Uterus (tissue), 4 donors: Measurements from ENCODE around the gene PITPNM2. TPM values are rescaled to one million over a fixed set of nuclear protein-coding genes. Genes with fewer than 3 reads are reported as not detected.

Experiments
- DNase-seq, 2 donors: peaks; one replicate each; pipeline ENCODE4 v3.0.0-alpha.2; 2019 to 2020
- H3K27ac ChIP-seq, 2 donors: fragments of 200-600 bp; sonication (generic); 1 replicate in 1 of 2; 2 replicates in 1 of 2; pipeline ENCODE4 v1.5.1; 2016 to 2018
- H3K27me3 ChIP-seq, 2 donors: fragments of 200-600 bp; sonication (generic); one replicate each; pipeline ENCODE4 v1.5.1; 2018 to 2019; ENCODE audit warnings: control low read depth in 1 of 2
- H3K36me3 ChIP-seq, 2 donors: fragments of 200-600 bp; sonication (generic); one replicate each; pipeline ENCODE4 v1.5.1; 2019; ENCODE audit warnings: control low read depth in 1 of 2
- H3K4me1 ChIP-seq, 2 donors: fragments of 200-600 bp; sonication (generic); one replicate each; pipeline ENCODE4 v1.5.1; 2018 to 2019; ENCODE audit warnings: control low read depth in 1 of 2
- H3K4me3 ChIP-seq, 2 donors: fragments of 200-600 bp; sonication (generic); 1 replicate in 1 of 2; 2 replicates in 1 of 2; pipeline ENCODE4 v1.5.1; 2018 to 2019; ENCODE audit warnings: mild to moderate bottlenecking in 1 of 2
- H3K9me3 ChIP-seq, 2 donors: fragments of 200-600 bp; sonication (generic); one replicate each; pipeline ENCODE4 v1.5.1; 2019; ENCODE audit warnings: control low read depth in 1 of 2
- CTCF ChIP-seq, 4 experiments: fragments of 200-600 bp in 2 of 4; fragments of 450-650 bp in 2 of 4; sonication (generic) in 2 of 4; IDR thresholded peaks; one replicate each; pipeline ENCODE4 v1.5.1; 2016 to 2019; ENCODE audit warnings: antibody characterized with exemption in 4 of 4, mild to moderate bottlenecking in 2 of 4, moderate library complexity in 1 of 4
- POLR2A ChIP-seq, 2 donors: fragments of 450-650 bp; IDR thresholded peaks; one replicate each; pipeline ENCODE4 v1.6.1; 2016; ENCODE audit warnings: antibody characterized with exemption in 2 of 2, mild to moderate bottlenecking in 1 of 2, moderate library complexity in 1 of 2
- intact Hi-C: fragments of 100-400 bp; cut with DNase I; formaldehyde crosslinking; loops from one replicate; pipeline ENCODE4 v1.15.1; 2023; ENCODE audit warnings: low total_unique reads
- total RNA-seq, 4 donors: library from RNA; depleted of rRNA in 3 of 4; stranded (reverse); fragments of >200 nt in 3 of 4; gene quantifications; one replicate each; pipeline versions ENCODE4 v1.1.0 to v1.2.4, GENCODE V29; 2014 to 2023
- donor health status: DM: yes; HTN: yes; CAD: no.

The PITPNM2 gene
- total RNA-seq, 4 donors from 2014 or later: 0.59 to 35.1 (median 4.2) TPM

GRCh38 chr12:123171967-123172366, 21.1 kb upstream of the PITPNM2 start:
- intact Hi-C loops: no loop called here
- Histone ChIP-seq H3K27me3 (no peaks in the 10 kb centered on the region), H3K4me1 (no peaks in the 10 kb centered on the region), H3K4me3 (no peak overlapping the region), H3K27ac (no peak overlapping the region), H3K36me3 (no peaks in the 10 kb centered on the region), H3K9me3 (no peaks in the 10 kb centered on the region)
- DNase-seq: no peak
- TF ChIP-seq CTCF (IDR thresholded peaks at IDR 0.05) (no peak), POLR2A (IDR thresholded peaks at IDR 0.05) (no peak)

DNA sequence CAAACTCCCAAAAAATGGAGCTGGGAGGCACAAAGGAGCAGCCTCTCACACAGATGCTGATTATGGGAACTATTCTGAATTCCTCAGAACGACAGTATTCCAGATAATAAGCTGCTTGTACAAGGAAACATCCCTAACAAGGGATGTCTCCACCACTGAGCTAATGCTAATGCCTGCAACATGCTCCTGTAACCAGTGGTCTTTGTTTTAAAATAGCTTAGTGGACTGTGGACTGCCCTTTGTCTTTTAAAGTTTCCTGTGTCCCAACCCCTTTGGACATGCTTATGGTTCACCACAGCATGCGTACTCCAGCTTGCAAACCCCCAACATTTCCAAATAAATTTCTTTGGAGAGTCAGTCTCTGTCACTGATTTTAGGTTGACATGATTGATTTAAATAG, 16.4 kb upstream of the PITPNM2 start:
- no peaks in the 10 kb centered on the region for H3K36me3 ChIP-seq
- no peaks in the 10 kb centered on the region for H3K9me3 ChIP-seq
- intact Hi-C loops: no loop called here

GRCh38 chr12:123165537-123165936, 14.6 kb upstream of the PITPNM2 start:
- Histone ChIP-seq H3K27me3 (no peaks in the 10 kb centered on the region), H3K27ac (no peak overlapping the region), H3K36me3 (no peaks in the 10 kb centered on the region), H3K4me3 (no peak overlapping the region), H3K4me1 (no peaks in the 10 kb centered on the region), H3K9me3 (no peaks in the 10 kb centered on the region)
- intact Hi-C loops: no loop called here
- no peak for TF ChIP-seq CTCF (IDR thresholded peaks at IDR 0.05)
- no peak for TF ChIP-seq POLR2A (IDR thresholded peaks at IDR 0.05)
- DNase-seq: no peak

More for the DNA sequence above, 16.4 kb upstream of the PITPNM2 start:
- Histone ChIP-seq H3K27ac (no peak overlapping the region), H3K27me3 (no peaks in the 10 kb centered on the region), H3K4me3 (no peak overlapping the region), H3K4me1 (no peaks in the 10 kb centered on the region)
- TF ChIP-seq CTCF (IDR thresholded peaks at IDR 0.05) (no peak), POLR2A (IDR thresholded peaks at IDR 0.05) (no peak)
- no peak for DNase-seq

- DNase-seq: no peak
- intact Hi-C loops: no loop called here
- Histone ChIP-seq H3K9me3 (no peaks in the 10 kb centered on the region), H3K27ac (no peak overlapping the region), H3K4me3 (no peak overlapping the region), H3K36me3 (no peaks in the 10 kb centered on the region), H3K4me1 (no peaks in the 10 kb centered on the region), H3K27me3 (no peaks in the 10 kb centered on the region)
- TF ChIP-seq CTCF (IDR thresholded peaks at IDR 0.05) (no peak), POLR2A (IDR thresholded peaks at IDR 0.05) (no peak)
These were observed 13.9 kb upstream of the PITPNM2 start for GRCh38 chr12:123164710-123165261.

DNA sequence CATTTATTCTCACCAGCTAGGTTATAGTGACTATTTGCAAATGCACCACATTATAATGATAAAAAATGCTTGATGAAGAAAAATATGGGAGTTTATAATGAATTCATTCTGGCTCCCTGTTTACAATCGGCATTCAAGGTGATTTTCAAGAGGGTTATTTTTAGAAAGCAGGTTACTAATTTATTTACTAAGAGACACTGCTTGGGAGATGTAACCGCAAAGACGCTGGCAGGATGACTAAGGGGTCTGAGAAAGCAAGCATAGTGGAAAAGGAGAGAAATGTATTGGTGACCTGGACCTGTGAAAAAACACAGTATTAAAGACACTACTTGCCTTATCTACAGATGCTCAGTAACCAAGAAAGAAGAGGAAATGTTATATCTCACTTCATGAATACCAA, 13.3 kb upstream of the PITPNM2 start:
- no peaks in the 10 kb centered on the region for H3K27me3 ChIP-seq
- H3K9me3 ChIP-seq: no peaks in the 10 kb centered on the region
- no peaks in the 10 kb centered on the region for H3K36me3 ChIP-seq
- no peak for DNase-seq
- no peak for TF ChIP-seq POLR2A (IDR thresholded peaks at IDR 0.05)
- TF ChIP-seq CTCF (IDR thresholded peaks at IDR 0.05): no peak
- H3K4me3 ChIP-seq: no peak overlapping the region
- intact Hi-C loops: no loop called here
- H3K27ac ChIP-seq: no peak overlapping the region
- no peaks in the 10 kb centered on the region for H3K4me1 ChIP-seq
